Stimulated activated CD4-positive, alpha-beta T cell treated with anti-CD3 and anti-CD28 coated beads, Interleukin-1b, Interleukin-23, amount 100 ng/mL, for 48 hours (primary cell): ENCODE results near the gene ZNF500.
"Not testable (repeated sequence)": the region's sequence is repeated elsewhere in the genome, so short reads cannot be mapped to it uniquely, and the experiment has no call there.

ENCODE experiments used
- DNase-seq: peaks from one replicate; pipeline ENCODE4 v3.0.0-alpha.2; 2020

The ZNF500 gene

GRCh38 chr16:4738370-4738769 is 28.6 kb downstream of the ZNF500 start:
- DNase-seq, result not testable (repeated sequence)

GRCh38 chr16:4737545-4737944 is 29.4 kb downstream of the ZNF500 start:
- DNase-seq, result no peak

- no peak for DNase-seq
Measured at GRCh38 chr16:4736546-4736945, 30.4 kb downstream of the ZNF500 start.

GRCh38 chr16:4734730-4735535 is 32.0 kb downstream of the ZNF500 start:
- peak; percentile 89 for DNase-seq

GRCh38 chr16:4734063-4734729 is 32.8 kb downstream of the ZNF500 start, which contains the start of the genes ANKS3 and DNAAF8:
ANKS3 (minus strand) TSS chr16:4734271; CDS start chr16:4730149, 4,122 bp downstream.
DNAAF8 (plus strand) TSS chr16:4734537; CDS start chr16:4736515, 1,978 bp downstream.
- DNase-seq, result peak; percentile 78

GRCh38 chr16:4733747-4734062 is 33.3 kb downstream of the ZNF500 start:
- peak; percentile 14 for DNase-seq

GRCh38 chr16:4733211-4733742 is 33.7 kb downstream of the ZNF500 start:
- DNase-seq, result no peak

GRCh38 chr16:4729876-4730275 is 37.1 kb downstream of the ZNF500 start:
- DNase-seq, result no peak

GRCh38 chr16:4728676-4729075 is 38.3 kb downstream of the ZNF500 start:
- DNase-seq, result no peak

GRCh38 chr16:4726616-4727015 is 40.3 kb downstream of the ZNF500 start:
- DNase-seq, result no peak

- no peak for DNase-seq
Measured at GRCh38 chr16:4724661-4725270, 42.2 kb downstream of the ZNF500 start.

GRCh38 chr16:4723071-4723767 is 43.7 kb downstream of the ZNF500 start:
- DNase-seq, result no peak

GRCh38 chr16:4718466-4718865 is 48.5 kb downstream of the ZNF500 start:
- DNase-seq, result no peak

- no peak for DNase-seq
Measured at GRCh38 chr16:4714996-4715395, 52.0 kb downstream of the ZNF500 start.

GRCh38 chr16:4713663-4714501 is 53.1 kb downstream of the ZNF500 start:
- no peak for DNase-seq

GRCh38 chr16:4709481-4709880 is 57.5 kb downstream of the ZNF500 start:
- no peak for DNase-seq

GRCh38 chr16:4706871-4707270 is 60.1 kb downstream of the ZNF500 start:
- no peak for DNase-seq

GRCh38 chr16:4704913-4705312 is 62.0 kb downstream of the ZNF500 start:
- DNase-seq, result no peak

GRCh38 chr16:4704491-4704890 is 62.5 kb downstream of the ZNF500 start:
- DNase-seq, result no peak

GRCh38 chr16:4703906-4704305 is 63.1 kb downstream of the ZNF500 start:
- DNase-seq, result no peak

GRCh38 chr16:4702466-4702808 is 64.5 kb downstream of the ZNF500 start:
- DNase-seq, result no peak

GRCh38 chr16:4701791-4702465 is 65.0 kb downstream of the ZNF500 start:
- DNase-seq, result no peak
